Fibroblast of pulmonary artery (primary cell): ENCODE measurements around the gene HSPB1.
"Not testable (repeated sequence)": the region's sequence is repeated elsewhere in the genome, so short reads cannot be mapped to it uniquely, and the experiment has no call there.

ENCODE experiments used
- DNase-seq: peaks from one replicate; pipeline ENCODE4 v3.0.0-alpha.2; 2010; ENCODE audit warnings: low read depth
- H3K4me3 ChIP-seq: replicated peaks from 2 replicates; pipeline ENCODE4 v1.5.1; 2011; ENCODE audit warnings: low read depth, mild to moderate bottlenecking, control low read depth, low read length, moderate library complexity
- TF ChIP-seq, protein P1 (sequence below): IDR thresholded peaks from 2 replicates; pipeline ENCODE4 v1.5.1; 2011; ENCODE audit warnings: mild to moderate bottlenecking, control low read depth, low read length, inconsistent platforms; ENCODE audit errors: missing control alignments

HSPB1 gene

DNA sequence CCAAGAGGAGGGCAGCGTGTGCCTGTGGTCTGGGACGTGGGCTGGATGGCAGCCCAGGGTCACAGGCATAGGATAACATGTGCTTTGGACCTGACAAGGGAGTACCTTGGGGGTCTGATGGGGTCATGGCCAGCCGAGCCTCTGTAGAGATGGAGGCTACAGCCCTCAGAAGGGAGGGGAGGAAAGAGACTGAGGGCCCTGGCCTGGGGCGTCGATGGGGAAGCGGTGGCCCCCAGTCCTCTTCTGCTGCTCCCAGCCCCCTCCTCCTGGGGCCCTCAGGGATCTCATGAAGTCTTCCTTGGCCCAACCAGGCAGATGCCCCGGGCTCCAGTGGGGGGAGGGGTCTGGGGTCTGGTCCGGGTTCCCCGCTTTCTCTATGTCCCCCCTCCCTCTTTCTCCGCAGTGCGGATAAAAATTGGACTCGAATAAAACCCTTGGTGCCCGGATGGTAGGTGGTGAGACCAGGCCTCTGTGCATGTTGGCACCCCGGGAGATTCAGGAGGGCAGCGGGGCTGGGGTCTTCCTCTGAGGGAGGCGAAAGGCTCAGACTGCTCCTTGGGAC lies 15.6 kb upstream of the HSPB1 start:
- TF ChIP-seq, protein P1, sequence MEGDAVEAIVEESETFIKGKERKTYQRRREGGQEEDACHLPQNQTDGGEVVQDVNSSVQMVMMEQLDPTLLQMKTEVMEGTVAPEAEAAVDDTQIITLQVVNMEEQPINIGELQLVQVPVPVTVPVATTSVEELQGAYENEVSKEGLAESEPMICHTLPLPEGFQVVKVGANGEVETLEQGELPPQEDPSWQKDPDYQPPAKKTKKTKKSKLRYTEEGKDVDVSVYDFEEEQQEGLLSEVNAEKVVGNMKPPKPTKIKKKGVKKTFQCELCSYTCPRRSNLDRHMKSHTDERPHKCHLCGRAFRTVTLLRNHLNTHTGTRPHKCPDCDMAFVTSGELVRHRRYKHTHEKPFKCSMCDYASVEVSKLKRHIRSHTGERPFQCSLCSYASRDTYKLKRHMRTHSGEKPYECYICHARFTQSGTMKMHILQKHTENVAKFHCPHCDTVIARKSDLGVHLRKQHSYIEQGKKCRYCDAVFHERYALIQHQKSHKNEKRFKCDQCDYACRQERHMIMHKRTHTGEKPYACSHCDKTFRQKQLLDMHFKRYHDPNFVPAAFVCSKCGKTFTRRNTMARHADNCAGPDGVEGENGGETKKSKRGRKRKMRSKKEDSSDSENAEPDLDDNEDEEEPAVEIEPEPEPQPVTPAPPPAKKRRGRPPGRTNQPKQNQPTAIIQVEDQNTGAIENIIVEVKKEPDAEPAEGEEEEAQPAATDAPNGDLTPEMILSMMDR: no peak
- no peak for DNase-seq
- no peak overlapping the region for H3K4me3 ChIP-seq

DNA sequence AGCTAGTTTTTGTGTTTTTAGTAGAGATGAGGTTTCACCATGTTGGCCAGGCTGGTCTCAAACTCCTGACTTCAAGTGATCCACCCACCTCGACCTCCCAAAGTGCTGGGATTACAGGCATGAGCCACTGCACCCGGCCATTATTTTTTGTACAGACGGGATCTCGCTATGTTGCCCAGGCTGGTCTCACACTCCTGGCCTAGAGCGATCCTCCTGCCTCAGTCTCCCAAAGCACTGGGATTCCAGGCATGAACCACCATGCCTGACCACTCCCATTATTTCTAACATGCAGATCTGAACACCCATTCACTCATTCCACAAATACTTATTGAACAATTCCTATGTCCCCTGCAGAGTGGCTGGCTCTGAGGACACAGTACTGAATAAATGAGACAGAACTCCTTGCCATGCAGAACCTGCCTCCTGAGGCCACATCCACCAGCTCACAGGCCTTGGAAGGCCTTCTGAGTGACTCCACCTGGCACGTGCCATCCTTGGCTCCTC lies 11.6 kb upstream of the HSPB1 start:
- not testable (repeated sequence) for H3K4me3 ChIP-seq, DNase-seq

DNA sequence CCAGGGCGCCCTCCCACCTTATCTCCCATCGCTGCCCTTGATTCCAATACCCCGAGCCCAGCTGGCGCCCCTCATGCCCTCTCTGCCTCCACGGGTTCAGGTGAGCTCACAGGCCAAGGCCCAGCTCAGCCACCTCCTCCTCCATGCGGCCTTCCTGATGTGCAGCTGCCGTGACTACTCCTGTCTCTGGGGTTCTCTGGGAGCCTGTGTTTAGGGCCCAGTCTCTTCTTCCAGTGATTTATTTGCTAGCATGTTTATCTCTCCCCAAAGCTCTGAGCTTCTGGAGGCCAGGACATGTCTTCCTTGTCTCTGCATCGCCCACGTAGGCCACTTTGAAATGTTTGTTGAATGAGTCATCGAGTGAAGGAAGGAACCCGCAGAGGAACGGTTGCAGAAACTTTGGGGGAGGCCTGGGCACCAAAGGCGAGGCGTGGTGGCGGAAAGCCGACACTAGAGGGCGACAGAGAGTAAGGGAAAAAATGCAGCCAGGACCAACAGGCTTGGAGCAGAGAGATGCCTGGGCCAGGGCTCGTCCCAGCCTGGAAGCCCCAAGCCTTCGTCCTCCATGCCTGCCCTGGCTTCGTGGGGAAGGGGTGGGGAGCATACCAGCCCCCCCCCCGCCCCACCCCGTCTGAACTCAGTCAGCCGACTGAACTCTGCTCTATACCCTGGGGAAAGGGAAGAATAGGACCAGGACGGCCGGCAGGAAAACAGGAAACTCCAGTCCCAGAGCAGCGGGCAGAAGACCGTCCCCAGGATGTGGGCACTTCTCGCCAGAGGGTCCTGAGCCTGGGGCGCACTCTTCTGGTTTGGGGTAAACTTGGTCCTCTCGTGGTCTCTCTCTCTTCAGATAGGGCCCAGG lies 10.9 kb upstream of the HSPB1 start:
- TF ChIP-seq, protein P1: peak; percentile 95
- peak; percentile 98 for DNase-seq
- H3K4me3 ChIP-seq: peak overlapping the region; percentile 40

DNA sequence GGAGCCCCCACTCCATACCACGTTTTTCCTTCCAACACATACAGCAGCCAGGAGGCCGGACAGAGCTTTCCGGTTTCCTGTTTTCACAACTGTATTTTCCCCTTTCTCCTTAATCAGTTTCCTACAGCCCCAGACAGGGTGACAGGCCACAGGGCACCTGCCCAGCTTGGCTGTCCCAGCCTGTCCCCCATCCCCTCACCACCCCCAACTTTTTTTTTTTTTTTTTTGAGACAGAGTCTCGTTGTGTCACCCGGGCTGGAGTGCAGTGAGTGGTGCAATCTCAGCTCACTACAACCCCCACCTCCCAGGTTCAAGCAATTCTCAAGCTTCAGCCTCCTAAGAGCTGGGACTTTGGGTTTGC lies 10.3 kb upstream of the HSPB1 start:
- DNase-seq: peak; percentile 69

DNA sequence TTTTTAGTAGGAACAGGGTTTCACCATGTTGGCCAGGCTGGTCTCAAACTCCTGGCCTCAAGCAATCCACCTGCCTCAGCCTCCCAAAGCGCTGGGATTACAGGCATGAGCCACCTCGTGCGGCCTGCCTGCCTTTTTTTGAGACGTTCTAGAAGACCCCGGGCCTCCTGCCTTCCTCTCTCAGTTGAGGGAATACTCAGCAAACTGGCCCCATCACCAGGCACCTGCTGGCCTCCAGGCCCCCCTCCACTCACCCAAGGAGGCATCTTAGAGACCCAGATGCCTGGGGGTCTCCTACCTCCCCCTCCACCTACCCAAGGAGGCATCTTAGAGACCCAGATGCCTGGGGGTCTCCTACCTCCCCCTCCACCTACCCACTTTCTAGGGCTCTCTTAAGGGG lies 9.6 kb upstream of the HSPB1 start:
- not testable (repeated sequence) for H3K4me3 ChIP-seq, DNase-seq

More for the DNA sequence above, 10.3 kb upstream of the HSPB1 start:
- H3K4me3 ChIP-seq: peak overlapping the region; percentile 40
- TF ChIP-seq, protein P1: no peak

DNA sequence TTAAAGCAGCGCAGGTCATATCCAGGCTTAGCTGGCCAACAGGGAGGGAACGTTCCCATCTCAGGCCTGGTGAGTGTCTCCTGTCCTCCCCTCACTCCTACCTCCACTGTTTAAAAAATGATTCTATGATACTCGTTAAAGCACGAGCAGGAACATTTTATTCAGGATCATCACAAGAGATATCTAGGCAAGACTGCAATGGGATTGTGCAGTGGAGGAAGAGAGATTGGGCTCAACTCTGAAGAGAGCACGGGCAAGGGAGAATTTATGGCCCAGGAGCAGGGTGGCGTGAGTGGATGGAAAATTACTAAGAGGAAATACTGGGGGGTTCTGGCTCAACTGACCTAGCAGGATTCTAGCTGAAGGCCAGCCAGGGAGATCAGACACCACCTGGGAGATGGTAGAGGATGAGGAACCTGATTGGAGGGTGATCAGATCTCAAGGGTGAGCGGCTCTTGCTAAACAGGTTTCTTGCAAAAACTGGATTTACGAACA lies 9.0 kb upstream of the HSPB1 start:
- no peak overlapping the region for H3K4me3 ChIP-seq
- DNase-seq: no peak
- TF ChIP-seq, protein P1: no peak

DNA sequence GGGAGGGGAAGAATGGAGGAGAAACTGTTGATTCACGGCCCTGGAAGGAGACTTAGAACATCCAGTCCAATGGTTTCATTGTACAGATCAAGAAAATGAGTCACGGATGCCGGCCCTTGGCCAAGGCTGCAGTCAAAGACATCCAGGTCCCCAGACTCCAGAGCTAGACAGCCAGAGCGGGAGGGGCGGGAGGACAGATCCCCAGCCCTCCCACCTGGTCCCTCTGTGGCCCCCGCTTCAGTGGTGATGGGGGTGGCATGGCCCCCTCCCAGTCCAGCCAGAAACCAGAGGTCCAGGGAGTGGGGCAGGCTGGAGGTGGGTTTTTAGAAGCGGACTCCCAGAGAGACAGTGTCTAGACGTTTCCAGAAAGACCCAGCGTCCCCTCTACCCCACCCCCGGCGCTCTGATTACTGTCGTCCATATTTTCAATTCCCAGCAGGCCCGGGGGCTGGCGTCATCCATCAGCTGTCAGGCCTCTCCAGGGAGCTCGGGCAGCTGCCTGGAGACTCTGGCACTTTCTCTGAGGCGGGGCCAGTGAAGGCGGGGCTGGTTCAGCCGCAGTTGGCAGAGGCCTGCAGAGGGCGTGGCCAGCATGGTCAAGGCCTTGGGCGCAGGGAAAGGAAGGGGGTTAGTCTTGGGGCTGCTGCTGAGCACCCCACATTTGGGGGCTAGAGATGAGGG lies 8.0 kb upstream of the HSPB1 start:
- TF ChIP-seq, protein P1: no peak

More for the DNA sequence above, 8.0 kb upstream of the HSPB1 start:
- peak; percentile 97 for DNase-seq
- H3K4me3 ChIP-seq: peak overlapping the region; percentile 44
